ENCODE results near the gene ZHX3. TPM values are rescaled to one million over a fixed set of nuclear protein-coding genes. Genes with fewer than 3 reads are reported as not detected.

Gene ZHX3
- total and polyA plus RNA-seq, 2 of the 13 experiments (the other 11 are each of a cell fraction or from before 2014, with no cell fraction given): 8.4 to 11.7 TPM

Small RNAs within 50 kb of the gene (microRNA-seq; reads per million reads assigned to microRNA genes)
- 2.2 reads per million, percentile 11 among the genes with 10 or more reads in this experiment for gene MIR6871

Small RNAs within 50 kb of the gene (small RNA-seq; reads per million reads assigned to genes)
- gene AL022394.1 (ENCODE audit: insufficient read depth in 2 of 3, insufficient read length in 3 of 3, low read depth in 2 of 3, low replicate concordance in 1 of 3) (0 reads per million in 3 experiments), gene MIR6871 (ENCODE audit: insufficient read depth in 2 of 3, insufficient read length in 3 of 3, low read depth in 2 of 3, low replicate concordance in 1 of 3) (0 reads per million in 3 experiments), gene RN7SL615P (ENCODE audit: insufficient read depth in 2 of 3, insufficient read length in 3 of 3, low read depth in 2 of 3, low replicate concordance in 1 of 3) (0 reads per million in 3 experiments)

Other genes starting within 250 kb of the ZHX3 start
- 53.1 and 85.3 TPM in 2 replicates for gene PLCG1, start 180.2 kb downstream of the ZHX3 start, total RNA-seq (2016; rRNA removed; fragmentation: Illumina TruSeq; extraction: Trizol)
- gene PLCG1, start 180.2 kb downstream of the ZHX3 start, polyA plus RNA-seq (2011; rRNA removed): 158 and 207 TPM in 2 replicates
- 3.5 and 14.2 TPM in 2 replicates for gene LPIN3, start 23.1 kb upstream of the ZHX3 start, total RNA-seq (2016; rRNA removed; fragmentation: Illumina TruSeq; extraction: Trizol)
- gene LPIN3, start 23.1 kb upstream of the ZHX3 start, polyA plus RNA-seq (2011; rRNA removed): 28.6 and 43.6 TPM in 2 replicates
- gene EMILIN3, start 49.1 kb upstream of the ZHX3 start, total RNA-seq (2016; rRNA removed; fragmentation: Illumina TruSeq; extraction: Trizol): 0.14 and 0.29 TPM in 2 replicates
- gene EMILIN3, start 49.1 kb upstream of the ZHX3 start, polyA plus RNA-seq (2011; rRNA removed): 0.25 and 0.27 TPM in 2 replicates